CD4-positive, alpha-beta T cell treated with Interleukin-2 at 100 ng/mL for 4 hours (primary cell): Measurements from ENCODE around the gene CALD1.
A peak's percentile ranks its signal among the peaks of the same experiment; 100 is the strongest.
"Not testable (repeated sequence)": the region's sequence is repeated elsewhere in the genome, so short reads cannot be mapped to it uniquely, and the experiment has no call there.

Experiments
- DNase-seq: peaks from one replicate; pipeline ENCODE4 v3.0.0-alpha.2; 2020; ENCODE audit warnings: low spot score

Gene CALD1

DNA sequence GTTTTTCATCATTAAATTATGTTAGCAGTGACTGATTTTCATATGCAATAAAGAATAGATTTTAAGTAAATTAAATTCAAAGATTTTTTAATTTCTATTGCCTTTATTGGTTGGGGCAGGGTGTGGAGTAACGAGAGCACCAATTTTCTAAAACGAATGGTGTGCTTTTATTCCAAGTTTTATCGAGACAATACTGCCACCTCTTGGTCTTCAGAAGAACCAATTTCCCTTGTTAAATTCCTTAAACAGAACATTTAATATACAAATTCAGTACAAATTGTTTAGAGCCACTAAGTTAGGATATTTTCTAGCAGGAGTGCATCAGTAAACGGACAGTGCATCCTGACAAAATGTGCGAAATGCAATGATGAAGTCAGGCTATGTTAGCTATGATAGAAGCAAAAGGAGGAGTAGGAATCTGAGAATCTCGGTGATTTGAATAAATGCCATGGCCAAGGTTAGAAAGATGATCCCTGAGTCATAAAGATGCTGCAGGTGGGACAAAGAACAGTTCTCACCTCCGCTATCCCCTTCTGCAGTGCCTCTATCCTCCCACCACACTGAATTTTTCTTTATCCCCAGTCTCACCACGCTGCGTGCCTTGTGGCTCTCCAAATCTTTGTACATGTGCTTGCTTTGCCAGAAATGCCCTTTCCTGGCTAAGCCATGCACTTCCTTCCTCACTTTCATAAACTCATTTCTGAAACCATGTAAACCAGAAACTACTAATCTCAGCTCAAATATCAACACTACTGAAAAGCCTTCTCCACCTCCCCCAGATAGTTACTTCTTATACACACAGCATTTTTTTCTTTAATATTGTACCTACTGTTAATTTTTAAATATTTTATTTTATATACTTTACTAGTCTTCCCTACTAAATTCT, 175.0 kb downstream of the CALD1 start:
- peak; percentile 43 for DNase-seq

DNA sequence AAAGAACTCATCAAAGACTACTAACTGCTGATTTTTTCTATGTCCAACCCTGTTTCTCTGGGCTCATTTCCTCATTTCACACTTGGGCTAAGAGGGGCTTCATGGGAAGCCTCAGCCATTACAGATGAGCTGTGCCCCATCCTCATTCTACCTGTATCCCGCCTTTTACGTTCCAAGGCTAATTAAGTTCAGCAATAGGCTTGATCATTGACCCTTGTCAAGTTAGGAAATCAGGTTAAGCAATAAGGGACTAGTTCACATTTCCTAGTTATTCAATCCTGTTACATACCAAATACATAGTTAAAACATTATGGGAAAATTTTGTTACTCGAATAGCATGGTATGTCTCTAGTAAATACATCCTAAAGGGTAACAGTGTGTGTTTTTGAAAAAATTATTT, 177.6 kb downstream of the CALD1 start:
- DNase-seq, result no peak

DNA sequence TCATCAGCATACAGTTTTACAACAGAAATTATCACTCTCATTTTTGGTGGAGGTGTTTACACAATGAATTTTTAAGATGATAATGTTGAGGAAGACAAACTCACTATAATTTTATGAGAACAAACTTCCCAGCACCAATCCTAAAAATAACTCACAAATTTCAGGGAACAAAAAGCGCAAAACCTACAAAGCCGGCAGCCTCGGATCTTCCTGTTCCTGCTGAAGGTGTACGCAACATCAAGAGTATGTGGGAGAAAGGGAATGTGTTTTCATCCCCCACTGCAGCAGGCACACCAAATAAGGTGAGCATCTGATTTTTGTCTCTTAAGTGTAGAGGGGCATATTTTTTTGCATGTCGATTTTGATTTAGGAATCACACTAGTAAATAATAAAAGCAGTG, 180.4 kb downstream of the CALD1 start:
- DNase-seq, result no peak

DNA sequence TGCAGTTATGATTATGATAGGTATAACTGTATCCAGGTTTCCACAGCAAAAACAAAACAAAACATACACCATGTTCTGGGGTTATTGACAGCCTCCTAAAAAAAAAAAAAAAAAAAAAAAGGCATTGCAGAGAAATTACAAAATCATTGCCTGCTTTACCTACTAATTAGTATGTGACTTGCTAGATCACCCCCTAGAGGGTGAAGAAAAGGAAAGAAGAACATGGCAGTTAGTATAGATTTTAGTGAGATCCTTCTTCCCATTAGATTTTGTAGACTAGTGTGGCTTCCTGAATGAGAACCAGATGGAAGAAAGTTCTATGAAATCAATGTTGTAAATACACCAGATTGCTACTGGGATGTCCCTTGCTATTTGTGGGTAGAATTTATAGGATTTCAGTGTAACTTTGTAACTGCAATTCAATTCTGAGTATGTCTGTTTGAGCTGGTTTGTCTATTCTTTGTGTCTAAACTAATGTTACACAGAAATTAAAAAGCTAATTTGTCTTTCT, 182.9 kb downstream of the CALD1 start:
- no peak for DNase-seq

DNA sequence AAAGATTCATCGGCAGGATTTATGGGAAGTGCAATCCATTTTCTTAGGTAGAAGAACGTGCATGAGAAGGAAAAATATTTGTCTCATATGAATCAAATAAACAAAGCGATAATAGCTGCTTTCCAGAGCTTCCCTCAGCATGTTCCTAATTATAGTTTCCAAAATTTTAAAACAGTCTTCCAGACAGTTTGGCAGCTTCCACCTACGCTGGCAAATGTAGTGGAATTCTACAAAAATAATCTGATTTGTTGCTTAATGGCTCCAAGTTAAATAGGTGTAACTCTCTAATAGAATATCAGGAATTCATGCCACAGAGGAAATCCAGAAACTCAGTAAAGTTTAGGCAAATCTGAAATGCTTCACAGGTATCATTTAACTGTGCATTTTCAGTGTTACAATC, 183.6 kb downstream of the CALD1 start:
- no peak for DNase-seq

DNA sequence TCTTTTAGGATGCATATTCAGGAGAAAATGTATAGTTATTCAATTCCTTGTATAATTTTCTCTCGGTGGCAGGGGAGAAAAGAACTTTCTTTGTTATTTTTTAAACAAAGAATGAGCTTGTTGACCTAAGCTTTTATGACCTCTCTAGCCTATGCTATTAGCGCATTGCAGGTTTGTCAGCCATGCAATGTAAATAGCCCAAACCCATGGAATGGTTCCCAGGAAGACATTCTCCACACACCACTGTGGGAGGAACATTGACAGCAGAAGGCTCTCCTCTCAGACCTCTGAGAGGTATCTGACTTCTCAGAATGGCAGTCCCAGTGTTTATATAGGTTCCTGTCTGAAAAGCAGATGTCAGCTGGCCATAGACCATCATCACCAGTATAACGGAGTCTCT, 187.3 kb downstream of the CALD1 start:
- no peak for DNase-seq

DNA sequence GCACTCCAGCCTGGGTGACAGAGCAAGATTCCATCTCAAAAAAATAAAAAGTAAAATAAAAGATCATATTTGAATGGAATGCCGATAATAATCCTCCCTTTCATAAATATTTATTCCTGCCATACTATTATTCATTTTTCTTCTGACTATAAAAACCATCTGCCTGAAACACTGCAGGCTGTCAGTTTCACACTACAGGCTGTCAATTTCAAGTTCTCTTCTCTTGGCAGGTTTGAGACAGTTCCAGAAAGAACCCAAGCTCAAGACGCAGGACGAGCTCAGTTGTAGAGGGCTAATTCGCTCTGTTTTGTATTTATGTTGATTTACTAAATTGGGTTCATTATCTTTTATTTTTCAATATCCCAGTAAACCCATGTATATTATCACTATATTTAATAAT, 188.7 kb downstream of the CALD1 start:
- DNase-seq, result no peak

DNA sequence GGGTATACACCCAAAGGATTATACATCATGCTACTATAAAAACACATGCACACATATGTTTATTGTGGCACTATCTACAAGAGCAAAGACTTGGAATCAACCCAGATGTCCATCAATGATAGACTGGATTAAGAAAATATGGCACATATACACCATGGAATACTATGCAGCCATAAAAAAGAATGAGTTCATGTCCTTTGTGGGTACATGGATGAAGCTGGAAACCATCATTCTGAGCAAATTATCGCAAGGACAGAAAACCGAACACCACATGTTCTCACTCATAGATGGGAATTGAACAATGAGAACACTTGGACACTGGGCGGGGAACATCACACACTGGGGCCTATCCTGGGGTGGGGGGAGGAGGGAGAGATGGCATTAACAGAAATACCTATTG, 202.2 kb downstream of the CALD1 start:
- not testable (repeated sequence) for DNase-seq

DNA sequence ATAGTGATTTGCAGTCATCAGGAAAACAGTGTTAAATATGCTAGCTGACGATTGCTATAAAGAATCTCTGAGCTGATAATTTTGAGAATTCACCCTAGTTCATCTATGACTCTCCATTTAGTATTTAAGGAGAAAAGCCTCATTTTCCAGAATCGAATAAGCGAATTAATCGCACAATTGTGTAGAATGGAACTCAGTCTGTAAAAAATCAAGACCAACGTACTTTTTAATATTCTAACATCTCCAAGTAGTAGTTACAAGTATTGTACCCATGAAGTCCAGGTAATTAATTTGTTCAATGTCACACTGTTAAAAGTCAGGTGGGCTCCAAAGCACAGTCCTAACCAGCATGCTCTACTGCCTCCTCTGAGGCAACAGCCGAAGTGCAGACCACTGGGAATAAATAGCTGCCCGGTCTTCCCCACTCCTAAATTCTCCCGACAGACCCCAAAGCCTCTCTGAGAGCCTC, 206.5 kb downstream of the CALD1 start:
- no peak for DNase-seq

DNA sequence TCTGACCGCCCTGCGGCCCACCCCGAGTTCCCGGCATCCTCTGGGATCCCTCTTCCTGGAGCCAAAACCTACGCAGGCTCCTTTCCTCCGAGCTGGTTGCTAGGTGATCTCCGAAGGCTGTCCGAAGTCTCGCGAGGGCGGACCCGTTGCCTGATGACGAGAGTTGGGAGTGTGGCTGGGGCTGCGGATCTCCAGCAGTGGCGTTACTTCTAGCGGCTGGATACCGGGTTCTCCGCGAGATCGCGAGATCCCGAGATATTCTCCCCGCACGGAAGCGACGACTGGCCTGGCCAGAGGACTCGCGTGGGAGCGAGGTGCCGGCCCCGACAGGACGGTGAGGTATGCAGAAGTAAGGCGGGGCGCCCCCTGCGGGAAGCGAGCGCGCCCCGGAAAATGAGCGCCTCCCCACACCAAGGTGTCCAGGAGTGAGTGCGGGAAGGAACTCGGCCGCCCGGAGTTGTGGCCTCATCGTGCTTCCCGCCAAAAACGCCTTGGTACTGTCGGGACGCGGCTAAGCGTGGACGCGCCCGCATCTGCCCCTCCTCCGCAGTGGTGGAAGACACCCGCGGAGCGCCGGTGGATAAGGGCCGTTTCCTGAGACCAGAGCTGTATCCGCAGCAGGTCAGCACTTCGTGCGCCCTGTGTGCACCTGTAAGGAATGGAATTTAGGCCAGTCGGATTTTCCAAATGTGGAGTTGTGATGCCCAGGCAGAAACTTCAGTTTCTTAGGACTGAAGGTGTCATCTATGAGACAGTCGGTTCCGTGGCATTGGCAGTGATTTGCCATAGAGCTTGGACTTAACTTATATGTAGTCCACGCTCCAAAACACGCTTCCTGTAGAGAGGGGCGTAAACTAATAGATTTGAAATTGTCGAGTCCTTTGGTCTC, 207.2 kb downstream of the CALD1 start, which contains the start of gene AGBL3:
Gene AGBL3 (plus strand): TSS at position 146 of the 889 bp plus-strand sequence. CDS start 1,426 bp downstream, outside the sequence.
- peak; percentile 91 for DNase-seq

DNA sequence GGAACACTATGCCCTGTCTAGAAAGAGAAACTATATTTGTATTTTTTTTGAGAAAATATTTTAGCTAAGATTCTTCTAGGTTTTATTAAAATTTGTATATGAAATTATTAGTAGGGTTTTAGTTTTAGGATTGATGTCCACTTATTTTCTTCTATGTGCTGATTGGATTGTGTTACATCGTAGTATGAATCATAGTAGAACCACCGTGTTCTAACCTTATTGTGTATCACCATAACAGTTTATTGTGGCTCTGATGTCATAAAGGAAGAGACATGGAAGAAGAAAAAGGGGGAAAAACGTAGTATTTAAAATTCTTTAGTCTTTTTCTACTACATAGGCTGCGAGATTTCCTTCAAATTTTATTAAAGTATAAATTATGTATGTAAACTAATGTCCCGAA, 208.7 kb downstream of the CALD1 start:
- no peak for DNase-seq

DNA sequence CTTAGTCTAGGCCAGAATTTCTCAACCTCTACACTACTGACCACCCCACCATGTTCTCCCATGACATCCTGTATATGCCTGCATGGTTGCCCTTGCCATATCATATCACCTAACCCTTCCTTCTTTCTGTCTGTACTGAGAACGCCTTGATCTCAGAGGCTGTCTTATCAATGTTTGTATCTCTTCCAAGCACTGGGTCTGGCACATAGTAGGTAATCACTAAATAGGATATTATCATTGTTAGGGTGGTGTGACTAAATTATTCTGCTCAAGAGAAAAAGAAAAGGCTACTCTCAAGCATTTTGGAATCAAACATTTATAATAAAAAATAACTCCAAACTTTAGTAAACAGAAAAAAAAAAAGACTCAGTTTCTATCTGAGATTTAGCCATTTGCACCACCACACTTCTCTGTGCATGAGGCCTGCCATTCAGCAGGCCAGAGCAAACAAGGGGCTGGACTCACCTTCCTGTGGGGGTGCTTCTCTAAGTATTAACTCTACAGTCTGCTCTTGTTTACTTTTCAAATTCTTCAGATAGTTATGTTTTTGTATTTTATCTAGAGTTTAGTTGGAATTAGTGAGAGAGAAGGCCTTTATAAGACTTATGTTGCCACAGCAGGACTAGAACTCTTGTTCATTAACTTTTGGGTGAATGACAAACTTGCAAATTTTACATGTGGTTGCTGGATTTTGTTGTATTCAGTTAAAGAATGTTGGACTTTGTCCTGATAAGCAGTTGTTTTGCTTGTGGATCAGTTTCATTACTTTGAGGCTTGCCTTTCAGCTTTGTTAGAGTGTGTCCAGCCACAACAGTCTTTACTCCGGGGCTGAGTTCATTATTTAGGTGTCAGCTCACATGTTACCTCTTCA, 212.3 kb downstream of the CALD1 start:
- no peak for DNase-seq

DNA sequence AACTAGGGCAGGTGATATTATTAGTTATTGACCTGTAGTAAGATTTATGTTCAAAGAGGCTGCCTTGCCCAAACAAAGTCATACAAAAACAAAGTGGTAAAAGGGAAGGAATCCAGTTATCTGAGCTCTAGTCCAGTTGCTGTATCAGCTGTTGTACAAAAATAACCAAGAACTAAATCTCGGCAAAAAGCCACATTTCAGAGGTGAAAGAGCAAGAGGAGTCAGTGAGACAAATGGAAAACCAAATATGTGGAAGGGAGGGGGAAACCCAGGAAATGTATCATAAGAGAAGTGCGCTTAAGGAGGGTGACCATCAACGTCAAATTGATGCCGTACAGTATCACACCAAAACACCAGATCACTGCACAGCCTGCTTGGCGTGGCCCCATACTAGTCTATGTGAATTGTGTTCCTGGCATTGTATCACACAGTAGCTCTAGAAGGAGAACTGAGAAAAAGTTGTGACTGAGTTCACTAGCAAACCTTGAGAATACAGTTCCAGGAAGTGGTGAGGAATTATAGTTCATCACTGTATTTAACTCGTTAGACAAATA, 213.3 kb downstream of the CALD1 start:
- DNase-seq, result peak; percentile 44

DNA sequence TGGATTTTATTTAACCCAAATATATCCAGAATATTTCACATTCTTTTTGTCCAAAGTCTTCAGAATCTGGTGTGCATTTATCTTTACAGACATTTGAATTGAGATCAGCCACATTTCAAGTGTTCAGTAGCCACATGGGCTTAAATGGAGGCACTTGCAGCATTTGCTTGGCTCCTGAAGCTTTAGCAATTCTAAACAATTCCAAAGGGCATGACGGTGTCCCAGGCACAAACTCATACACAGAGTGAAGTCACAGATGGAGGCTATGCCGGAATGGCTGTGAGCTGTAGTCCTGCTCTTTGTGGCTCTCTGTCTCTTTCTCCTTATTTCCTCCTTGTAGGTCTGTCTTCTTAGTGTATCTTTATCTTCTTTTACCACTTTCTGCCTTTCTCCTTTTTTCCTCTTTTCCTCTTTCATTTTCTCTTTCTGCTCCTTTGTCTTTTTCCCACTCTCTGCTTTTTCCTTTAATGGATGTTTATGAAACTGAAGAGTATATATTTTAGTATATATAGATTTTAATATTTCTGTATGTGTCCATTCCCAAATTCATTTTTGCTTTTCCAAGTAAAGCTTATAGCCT, 214.5 kb downstream of the CALD1 start:
- no peak for DNase-seq

DNA sequence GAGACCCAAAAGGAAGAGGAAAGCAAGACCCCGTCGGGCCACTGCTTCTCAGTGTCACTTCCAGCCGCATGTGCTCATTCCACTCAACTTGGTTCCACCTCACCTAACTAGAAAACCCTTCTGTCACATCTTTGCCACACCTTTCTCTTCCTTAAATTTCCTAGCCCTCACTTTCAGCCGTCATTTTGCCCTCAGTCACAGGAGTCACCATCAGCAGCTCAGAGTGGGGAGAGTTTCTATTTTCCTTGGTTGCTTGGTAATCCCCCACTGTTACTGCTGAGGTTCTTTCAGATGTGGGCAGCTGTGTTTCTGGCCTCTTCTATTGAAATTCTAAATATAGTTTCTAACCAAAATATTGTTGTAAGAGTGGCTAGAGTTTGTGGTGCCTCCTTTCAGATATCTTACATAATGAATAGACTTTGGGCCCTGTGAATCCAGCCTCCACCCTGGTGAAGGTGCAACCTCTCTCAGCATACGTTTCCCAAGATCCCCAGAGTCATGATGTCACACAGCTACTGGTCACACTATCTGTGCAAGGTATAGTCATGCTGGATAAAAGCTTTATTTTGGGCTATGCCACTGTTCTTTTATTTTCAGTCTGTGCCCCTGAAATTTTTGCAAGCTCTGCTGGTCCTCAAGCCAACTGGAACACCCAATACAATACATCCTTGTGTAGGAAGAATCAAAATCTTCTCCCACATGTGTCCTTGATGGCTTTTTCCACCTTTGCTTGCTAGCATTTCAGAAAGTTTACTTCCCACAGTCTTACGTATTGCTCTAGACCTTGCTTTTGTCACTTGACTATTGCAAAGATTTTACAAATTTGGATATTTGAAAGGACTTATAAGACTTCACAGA, 216.0 kb downstream of the CALD1 start:
- peak; percentile 33 for DNase-seq

DNA sequence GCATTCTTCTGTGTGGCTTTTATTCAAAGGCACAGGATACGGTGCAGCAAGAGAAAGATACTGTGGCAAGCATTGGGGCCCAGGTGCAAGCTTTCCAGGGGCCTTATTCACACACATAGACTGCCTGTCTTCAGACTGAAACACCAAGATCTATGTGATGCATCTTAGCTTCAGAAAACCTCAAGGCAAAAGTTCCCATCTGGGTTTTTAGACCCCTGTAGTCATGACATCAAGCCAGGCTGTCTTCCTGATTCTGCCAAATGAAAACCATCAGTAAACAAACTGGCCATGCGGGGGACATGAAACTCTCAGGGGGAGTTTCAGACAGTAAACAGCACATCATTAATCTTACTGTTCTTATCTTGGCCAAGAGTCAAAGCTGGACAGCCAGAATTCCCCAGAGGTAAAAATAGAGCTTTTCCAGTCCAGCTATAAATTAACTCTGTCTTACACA, 216.7 kb downstream of the CALD1 start:
- no peak for DNase-seq

DNA sequence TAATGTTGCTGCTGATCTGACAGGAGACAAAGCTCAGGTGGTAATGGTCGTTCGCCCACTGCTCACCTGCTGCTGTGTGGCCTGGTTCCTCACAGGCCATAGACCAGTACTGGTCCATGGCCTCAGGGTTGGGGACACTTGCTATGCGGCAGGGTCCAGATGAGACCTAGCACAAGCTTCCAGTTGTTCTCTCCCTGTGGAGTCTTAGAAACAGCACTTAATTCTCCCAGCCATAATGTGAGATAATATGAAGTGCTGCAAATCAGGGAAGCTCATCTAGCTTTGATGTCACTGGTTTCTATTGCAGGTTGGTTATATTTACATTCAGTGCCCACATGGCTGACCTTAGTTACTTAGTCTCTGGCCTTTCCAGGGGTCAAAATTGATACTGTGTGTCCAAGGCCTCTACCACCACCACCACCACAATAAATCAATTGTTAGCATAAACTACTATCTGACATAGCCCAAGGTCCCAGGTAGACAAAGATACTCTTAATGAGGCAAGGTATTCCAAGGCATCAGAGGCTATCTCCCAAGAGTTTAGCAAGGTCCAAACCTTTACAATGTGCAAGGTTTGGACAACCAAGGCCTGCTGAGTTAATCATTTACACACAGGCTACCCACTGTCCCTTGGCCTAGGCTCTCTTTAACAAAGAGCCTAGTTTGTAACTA, 217.9 kb downstream of the CALD1 start:
- no peak for DNase-seq

DNA sequence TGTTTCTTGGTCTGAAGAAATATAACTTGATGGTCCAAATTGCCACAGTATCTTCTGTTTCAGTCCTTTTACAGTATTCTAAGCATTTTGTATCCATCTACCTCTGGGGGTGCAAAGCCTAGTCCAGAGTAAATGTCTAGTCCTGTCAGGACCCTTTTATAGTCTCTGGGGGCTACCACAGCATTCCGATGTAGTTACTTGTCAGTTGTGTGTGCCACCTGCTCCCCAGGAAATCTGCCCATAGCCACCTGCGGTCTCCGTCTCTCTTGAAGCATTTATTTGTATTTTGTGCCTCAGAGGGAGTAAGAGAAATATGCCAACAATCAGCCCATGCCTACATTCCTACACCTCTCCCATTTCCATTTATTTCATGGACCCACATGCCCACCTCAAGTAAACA, 219.7 kb downstream of the CALD1 start:
- DNase-seq, result no peak
